ENCODE results near the gene KLHL26.

KLHL26 gene

DNA sequence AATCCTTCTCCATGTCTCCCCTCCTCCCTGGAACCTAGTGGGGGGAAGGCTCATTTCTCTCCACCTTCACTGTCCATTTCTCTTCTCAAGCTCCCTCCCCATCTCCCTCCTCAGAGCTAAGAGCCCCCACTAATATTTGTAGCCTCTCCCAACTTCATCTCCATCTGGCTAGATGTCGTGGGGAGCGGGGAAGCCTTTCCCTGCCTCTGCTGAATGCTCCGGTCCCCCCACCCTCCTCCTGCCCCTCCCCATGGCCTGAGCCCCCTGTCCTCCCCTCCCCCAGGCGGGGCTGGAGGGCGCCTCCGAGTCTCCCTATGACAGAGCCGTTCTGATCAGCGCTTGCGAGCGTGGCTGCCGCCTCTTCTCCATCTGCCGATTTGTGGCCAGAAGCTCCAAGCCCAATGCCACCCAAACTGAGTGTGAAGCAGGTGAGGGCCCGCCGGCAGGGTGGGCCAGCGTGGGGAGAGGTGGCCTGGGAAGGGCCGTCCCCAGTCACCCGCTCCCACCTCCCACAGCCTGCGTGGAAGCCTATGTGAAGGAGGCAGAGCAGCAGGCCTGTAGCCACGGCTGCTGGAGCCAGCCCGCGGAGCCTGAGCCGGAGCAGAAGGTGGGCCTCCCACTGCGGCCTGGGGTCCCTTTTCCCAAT, 23.1 kb upstream of the KLHL26 start:
- no peak for DNase-seq

DNA sequence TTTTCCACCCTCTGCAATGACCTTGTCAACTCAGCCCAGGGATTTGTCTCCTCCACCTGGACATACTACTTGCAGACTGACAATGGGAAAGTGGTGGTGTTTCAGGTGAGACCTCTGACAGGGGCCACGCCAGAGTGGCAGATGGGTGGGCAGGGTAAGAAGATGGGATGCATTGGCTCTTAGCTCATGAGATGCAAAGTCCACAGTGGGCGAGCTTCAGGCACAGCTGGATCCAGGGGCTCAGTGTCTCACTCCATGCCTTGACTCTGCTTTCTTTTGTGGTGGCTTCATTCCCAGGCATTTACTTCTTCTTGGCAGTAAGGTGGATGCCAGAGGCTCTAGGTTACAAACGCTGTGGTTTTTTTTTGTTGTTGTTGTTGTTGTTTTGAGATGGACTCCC, 20.8 kb upstream of the KLHL26 start:
- DNase-seq = no peak

DNA sequence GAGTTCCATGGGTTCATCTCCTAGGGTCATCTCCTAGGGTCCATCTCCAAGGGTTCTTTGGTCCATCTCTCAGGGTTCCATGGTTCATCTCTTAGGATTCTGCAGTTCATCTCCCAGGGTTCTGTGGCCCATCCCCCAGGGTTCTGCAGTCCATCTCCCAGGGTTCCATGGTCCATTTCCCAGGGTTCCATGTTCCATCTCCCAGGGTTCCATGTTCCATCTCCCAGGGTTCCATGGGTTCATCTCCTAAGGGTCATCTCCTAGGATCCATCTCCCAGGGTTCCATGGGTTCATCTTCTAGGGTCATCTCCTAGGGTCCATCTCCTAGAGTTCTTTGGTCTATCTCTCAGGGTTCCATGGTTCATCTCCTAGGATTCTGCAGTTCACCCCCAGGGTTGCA, 19.3 kb upstream of the KLHL26 start:
- no peak for DNase-seq

DNA sequence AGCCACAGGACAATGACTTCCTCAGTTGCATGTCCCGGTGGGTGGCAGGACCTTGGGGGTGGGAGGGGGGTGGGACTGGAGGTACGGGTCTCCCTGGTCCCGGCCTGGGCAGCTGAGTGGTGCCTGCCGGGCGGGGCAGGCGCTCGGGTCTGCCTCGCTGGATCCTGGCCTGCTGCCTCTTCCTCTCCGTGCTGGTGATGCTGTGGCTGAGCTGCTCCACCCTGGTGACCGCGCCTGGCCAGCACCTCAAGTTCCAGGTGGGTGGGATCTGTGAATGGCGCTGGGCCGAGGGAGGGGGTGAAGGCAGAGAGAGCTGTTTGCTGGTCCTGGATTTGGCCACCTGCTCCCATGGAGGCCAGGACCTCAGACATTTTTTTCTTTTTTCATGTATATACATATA, 18.6 kb upstream of the KLHL26 start:
- DNase-seq = no peak

DNA sequence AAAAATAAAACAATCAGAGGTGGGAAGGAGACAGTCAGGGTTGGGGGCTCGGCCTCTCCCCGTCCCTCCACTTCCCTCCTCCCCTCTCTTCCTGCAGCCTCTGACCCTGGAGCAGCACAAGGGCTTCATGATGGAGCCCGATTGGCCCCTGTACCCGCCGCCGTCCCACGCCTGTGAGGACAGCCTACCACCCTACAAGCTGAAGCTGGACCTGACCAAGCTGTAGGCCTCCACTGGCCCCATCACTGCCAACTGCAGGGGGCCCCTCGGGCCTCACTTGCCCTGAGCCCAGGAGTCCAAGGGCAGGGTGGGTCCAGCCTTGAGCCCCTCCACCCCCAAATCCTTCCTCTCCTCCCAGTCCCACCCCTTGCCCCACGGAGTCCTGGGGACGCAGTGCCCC, 16.5 kb upstream of the KLHL26 start:
- no peak for DNase-seq

DNA sequence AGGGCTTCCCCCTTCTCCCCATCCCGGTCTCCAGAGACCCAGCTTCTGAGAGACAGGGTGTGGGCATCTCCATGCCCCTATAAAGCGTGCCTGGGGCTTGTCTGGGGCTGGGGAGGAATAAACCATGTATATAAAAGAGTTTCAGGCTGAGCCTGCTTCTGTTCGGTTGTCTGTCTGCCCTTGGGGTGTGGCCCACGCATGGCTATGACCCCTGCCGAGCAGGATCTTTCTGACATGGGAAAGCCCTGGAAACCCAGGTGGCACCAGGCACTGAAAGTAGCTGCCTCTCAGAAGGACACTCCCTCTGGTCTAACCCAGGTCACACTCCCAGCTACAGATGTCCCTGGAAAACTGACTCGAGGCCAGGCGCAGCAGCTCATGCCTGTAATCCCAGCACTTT, 15.9 kb upstream of the KLHL26 start:
- DNase-seq = no peak

DNA sequence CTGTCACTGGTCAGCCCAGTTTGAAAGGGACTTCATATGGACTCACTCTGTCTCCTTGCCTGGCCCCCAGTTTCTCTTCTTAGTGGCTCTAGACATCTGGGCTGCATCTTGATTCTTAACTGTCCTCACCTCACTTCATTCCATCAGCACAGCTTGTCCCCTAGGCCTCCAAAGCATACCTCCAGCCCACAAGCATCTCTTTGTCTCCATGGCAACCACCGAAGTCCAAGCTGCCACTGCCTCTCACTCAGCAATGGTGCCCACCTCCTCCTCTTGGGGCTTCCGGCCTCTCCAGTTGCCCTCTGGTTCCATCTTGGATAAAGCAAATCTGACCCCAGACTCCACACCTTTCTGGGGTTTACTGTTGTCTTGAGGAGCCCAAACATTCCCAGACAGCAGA, 9.9 kb upstream of the KLHL26 start:
- no peak for DNase-seq

DNA sequence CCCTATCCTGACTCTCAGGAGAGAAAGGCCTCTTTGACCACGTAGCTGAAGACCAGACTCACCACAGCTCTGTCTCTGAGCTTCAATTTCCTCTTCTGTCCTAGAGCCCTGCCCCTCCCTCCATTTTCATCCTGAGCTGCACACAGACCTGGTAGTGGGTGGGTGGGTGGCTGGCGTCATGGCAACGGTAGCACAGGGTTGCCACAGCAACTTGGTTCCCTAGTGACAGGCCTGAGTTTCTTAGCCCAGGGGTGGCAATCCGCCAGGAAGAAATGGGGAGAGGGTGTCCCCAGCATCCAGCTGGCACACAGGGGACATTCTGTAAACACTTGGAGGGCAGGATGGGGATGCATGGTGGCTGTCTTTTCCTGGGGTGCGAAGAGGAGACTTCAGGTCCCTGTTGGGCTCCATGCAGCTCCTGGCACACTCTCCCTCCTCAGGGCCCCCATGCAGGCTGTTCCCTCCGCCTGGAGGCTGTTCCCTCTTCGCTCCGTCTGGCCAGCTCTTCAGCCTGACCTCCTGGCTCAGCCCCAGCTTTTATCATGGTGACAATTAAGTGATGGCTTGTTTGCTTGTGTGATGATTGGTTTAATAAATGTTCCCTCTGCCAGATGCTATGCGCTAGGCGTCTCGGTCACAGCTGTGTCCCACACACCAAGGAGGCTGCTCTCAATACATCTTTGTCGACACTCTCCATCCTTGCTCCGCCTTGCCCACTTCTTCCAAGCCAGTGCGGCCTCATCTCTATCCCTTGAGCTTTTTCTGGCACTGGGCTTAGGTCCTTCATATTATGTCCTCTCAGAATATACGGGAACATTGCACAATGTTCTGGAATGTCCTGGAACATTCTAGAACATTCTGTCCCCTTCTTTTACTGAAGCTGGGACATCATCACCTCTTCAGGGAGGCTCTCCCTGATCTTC, 7.4 kb upstream of the KLHL26 start:
- no peak for DNase-seq

DNA sequence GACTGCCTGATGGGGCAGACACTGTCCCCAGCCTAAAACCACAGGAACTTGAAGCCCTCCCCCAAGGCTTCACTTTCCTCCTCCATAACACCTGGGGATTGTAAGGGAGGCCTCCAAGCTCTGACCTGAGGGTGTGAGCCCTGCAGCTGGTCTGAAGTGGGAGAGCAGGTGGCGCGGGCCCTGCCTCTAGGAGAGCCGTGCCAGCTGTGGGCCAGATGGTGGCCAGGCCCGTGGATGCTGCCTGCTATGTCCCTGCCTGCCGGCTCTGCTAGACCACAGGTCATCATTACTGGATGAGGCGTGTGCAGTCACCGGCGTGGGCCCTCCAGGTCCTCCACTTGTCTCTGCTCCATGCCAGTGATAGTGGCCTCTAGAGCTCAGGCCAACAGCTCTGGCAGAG, 3.5 kb upstream of the KLHL26 start:
- DNase-seq = peak; percentile 72

DNA sequence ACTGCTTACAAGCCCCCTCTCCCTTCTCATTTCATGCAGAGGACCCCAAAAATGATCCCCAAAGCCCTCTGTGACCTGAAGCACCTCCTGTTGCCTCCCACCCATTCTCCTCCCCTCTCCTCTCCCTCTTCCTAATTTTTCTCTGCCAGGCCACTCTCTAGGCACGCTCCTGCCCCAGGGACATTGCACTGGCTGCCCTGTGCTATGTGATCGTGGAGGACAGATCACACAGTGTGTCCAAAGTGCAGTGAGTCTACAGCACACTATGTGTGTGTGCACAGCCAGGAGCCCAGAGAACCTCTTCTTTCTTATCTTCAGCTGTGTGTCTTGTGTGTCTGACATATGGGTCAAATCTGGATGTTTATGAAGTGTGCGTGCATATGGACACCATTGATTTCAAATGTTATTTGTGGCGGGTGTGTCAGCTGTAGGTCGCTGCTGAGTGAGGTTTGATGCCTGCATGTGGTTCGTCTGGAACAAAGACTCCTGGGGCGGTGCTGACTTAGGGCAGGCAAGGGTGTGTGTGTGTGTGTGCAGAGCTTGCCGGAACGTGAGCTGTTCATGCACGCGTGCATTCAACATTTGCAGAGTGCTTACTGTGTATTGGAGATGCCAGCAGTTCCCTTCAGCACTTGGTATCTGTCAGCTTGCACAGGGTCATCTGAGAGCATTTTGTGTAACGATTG, 2.1 kb upstream of the KLHL26 start:
- DNase-seq = peak; percentile 31

DNA sequence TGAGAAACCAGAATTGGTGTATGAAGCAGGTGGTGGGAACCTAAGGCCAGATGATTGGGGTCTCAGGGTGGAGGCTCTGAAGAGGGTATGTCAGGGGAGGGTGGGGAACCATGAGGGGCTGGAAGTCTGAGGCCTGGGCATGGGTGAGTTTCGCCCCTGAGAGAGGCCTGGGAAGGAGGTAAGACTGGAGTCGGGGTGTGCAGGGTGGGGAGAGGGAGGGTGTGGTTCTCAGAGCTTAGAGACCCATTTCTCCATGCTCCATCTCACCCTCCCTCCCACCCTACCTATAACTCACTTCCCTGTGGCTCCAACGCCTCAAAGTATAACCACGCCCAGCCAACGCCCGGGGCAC, 1.0 kb upstream of the KLHL26 start:
- DNase-seq = no peak

DNA sequence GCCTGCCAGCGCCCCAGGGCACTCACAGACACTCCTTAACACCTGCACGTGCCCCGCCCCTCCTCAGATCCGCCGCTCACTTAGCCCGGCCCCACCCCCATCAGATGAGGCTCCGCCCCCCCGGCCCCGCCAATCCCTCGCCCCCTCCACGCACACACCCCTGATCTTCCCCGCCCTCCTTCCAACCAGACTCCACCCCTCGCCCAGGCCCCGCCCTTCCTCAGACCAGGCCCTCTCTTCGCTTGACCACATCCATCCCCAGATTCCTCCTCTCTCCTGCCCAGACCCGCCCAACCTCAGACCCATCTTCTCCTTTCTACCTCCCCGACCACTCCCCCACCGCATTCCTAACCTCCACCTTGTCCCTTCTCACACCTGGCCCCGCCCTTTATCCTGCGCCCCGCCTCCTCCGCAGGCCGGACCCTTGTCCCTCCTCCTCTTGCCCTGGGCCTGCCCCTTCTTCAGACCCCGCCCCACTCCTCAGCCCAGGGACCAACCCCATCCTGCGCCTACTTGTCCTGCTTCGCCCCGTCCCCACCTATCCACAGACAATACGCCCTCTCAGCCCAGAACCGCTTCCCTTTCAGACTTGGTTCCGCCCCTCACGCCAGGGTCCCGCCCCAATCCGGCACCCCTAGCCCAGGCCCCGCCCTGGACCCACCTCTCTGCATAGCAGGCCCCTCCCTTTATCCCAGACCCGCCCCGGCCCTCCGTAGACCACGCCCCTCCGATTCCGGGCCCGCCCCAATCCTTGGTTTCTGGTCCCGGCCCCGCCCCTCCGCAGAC, 452 bp upstream of the KLHL26 start:
- DNase-seq = peak; percentile 25

DNA sequence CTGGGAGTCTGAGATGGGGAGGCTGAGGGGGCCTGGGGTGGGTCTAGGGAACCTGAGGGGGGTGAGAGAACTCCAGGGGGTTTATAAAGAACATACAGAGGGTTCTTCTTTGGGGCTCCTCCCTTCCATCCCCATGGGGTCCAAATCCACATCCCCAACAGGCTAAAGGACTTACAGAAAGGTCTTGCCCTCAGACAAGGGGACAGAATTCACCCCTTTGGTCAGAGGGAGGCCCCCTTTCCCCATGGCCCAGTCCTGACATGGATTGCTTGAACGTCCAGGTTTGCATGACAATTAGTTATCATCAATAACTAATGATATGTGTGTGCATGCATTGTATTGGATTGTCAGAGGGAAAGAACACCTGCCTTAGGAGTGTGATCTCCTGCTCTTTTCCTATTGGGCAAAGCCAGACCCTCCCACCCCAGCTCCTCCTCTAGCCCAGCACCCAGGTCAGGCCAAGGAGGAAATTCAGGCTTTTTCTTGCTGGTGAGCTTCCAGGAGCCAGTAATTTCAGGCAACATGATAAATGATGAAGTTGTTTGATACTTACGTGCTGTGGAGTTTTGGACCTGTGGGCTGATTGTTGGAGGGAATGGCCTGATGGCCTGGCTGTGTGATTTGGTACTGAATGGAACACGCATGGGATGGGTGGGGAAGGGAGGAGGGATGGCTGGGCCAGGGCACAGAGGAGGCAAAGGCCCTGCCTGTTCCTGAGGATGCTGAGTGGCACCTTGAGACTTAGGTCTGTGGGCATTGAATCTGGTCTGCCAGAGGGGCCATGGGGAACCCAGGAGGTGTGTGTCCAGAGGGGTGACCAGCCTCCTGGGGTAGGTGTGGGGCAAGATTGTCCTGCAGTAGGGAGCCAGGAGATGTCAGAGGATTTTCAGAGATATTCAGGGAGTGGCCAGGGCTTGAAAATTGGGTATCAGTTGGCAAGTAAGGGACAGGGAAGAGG, 1.1 kb downstream of the KLHL26 start:
- peak; percentile 55 for DNase-seq

DNA sequence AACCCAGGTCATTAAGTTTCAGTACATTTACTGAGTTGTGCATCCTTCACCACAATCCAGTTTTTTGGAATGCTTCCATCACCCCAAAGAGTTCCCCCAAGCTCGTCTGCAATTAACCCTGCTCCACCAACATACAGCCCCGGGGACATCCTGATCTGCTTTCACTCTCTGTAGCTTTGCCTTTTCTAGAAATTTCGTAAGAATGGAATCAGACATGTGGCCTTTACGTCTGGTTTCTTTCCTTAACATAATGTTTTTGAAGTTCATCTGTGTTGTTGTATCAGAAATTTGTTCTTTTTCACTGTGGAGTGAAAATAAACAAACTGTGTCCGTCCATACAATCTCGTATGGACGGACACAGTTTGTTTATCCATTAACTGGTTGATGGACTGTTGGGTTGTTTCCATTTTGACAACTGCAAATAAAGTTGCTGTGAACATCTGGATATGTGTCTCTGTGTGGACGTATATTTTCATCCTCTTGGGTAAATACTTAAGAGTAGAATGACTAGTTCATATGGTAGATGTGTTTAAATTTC, 2.9 kb downstream of the KLHL26 start:
- DNase-seq = no peak

DNA sequence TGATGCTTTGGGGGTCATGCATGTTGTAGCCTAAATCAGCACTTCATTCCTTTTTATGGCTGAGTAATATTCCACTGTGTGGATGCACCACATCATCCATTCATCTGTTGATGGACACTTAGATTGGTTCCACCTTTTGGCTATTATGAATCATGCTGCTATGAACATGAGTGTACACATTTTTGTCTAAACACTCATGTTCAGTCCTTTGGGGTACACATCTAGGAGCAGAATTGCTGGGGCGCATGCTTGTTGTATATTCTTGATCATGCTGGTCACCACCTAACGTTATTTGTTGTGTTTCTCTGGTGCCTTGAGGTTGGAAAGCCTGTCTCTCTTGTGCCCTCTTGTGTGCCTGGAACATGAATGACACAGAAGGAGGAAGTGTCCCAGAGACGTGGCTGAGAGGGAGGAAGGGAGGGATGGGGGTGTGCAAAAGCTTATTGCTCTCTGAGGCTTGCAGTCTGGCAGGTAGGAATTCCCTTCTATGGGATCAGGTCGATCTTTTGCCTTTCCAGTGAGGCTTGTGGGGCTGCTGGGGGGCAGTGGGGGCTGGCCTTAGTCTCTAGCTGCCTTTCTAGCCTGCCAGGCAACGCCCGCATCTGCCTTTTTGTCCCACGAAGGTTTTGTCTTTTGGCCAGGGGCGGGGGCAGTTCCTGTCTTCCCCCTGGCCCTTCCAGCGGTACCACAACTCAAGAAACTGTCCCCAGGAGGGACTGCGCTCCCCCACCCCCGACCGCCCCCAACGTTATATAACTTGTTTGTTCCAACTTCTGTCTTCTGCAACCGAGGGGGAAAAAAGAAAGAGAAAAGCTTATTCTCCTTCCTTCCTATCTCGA, 7.6 kb downstream of the KLHL26 start:
- DNase-seq = no peak

DNA sequence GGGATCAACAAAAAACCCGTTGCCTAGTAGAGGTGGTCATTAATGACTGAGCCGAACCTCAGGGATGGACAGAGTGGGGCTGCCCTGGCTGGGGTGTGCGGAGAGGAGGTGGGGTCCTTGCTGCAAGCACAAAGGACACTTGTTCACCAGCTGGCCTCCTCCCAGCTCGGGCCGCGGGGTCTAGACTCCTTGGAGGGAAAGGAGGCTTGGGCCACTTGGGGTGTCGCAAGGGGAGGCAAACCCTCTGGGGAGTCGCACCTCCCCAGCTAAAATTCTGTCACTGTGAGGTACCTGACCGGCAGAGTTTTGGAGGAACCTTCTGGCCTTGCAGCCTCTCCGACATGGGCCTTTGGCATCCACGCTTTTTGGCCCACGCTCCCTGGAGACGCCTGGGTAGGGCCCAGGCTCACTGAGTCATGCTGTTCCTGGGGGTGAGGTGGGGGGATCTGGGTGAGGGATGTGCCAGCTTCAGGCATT, 8.2 kb downstream of the KLHL26 start:
- no peak for DNase-seq

DNA sequence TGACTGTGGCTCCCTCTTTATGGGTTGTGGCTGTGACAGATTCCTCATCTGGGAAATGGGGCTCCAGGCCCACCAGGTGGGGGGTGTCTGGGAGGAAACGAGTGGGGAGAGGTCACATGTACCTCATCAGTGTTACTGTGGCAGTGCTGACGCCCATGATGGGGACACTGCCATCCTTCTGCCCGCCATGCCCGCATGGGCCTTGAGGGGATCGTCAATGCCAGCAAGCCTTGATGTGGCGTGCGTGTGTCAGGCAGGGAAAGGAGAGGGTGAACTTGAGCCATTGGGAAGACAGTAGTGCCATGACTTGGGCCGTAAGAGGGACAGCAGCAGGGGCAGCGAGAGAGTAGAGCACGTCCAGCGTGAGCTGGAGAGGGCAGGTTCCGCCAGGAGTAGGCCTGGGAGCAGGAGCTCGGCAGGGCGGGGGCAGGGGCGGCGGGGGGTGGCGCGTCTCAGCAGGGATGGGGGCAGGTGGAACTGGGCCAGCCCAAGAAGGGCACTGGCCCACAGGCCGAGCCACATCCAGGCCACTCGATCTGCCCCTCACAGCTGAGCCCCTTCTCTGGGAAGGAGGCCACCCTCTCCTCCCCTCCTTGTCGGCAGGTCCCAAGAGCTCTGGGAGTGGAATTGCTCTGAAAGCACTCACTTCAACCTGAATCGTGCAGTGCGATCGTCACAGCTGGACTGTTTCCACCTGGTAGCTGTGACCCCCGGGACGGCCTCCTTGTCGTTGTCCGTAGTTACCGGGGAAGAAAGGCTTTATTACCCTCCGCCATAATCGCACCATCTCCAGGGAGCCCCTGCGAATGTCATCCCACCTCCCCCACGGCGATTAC, 9.9 kb downstream of the KLHL26 start:
- no peak for DNase-seq

DNA sequence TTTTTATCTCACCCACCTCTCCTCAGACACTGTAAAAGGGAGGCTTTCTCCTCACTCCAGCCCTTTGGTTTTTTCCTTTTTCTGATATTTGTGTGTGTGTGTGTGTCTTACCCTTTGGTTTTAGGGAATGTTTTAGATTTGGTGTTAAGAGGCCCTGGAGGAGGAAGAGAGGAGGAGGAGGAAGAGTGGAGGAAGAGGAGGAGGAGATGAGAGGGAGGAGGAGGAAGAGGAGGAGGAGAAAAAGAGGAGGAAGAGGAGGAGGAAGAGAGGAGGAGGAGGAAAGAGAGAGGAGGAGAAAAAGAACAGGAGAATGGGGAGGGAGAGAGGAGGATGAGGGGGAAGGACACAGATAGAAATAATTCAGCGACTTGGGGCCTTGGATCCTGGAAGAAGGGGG, 10.5 kb downstream of the KLHL26 start:
- DNase-seq = no peak

DNA sequence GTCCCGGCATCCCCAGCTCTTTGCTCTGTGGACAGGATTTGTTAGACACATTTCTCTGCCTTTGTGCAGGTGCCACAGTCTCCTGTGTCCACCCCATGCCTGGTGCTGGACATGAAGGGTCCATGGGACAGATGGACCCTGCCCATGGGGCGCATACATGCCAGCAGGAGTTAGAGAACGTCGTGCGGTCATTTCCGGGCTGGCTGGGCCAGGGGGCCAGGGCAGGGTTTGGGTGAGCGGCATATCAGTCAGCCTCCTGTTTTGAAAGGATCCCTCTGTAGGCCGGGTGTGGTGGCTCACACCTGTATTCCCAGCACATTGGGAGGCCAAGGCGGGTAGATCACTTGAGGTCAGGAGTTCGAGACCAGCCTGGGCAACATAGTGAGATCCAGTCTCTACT, 11.0 kb downstream of the KLHL26 start:
- DNase-seq = no peak

DNA sequence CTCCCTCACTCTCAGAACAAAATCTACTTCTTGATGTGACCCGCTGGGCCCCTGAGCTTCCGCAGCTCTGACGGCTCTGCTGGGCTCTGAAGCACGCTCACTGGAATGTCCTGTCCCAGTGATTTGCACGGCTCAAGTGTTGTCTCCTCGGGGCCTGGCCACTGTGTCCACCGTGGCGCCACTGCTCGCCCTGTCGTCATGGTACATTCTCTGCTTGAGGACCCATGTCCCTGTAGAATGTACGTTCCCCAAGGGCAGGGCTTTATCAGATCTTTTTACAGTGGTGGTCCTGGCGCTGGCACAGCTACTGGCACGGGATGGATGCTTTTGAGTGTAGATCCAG, 12.1 kb downstream of the KLHL26 start:
- DNase-seq = no peak
